Measurements from ENCODE around the gene RARG.

The RARG gene

DNA sequence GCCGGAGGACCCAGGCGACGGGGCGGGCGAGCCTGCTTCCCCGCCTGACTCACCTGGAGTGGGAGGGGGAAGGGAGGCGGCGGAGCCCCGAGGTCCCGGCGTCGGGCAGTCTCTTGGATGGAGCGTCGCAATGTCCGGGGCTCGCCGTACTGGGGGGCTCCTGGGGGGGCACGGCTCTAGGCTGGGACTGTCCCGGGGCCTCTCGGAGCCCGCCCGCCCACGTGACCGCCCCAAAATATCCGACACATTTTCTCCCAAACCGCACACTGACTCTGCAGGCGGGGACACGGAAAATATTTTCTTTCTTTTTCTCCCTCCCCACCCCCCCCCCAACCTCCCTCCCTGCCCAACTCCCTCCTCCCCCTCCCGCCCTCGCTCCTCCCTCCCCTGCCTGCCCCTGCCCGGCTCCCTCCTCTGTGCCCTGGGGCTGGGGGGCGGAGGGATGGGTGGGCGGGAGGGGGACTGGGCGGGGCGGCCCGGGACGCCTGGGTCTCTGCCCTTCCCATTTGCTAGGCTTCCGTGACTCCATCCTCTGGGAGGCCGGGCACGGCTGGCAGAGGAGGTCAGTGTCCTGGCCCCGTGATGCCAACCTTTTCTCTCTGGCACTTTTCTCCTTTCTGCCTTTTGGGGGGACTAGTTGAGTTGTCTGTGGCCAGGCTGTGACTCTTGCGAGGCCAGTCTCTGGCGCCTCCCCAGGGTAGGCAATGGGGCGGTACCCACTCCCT lies at the start of gene RARG:
TSS of gene RARG (minus strand) at position 289 of the 725 bp plus-strand sequence. CDS start 4,664 bp downstream, outside the sequence.
- DNase-seq (ENCODE audit: insufficient read length, low spot score) (no peak), FAIRE-seq (no peak)
- TF ChIP-seq, protein P1, sequence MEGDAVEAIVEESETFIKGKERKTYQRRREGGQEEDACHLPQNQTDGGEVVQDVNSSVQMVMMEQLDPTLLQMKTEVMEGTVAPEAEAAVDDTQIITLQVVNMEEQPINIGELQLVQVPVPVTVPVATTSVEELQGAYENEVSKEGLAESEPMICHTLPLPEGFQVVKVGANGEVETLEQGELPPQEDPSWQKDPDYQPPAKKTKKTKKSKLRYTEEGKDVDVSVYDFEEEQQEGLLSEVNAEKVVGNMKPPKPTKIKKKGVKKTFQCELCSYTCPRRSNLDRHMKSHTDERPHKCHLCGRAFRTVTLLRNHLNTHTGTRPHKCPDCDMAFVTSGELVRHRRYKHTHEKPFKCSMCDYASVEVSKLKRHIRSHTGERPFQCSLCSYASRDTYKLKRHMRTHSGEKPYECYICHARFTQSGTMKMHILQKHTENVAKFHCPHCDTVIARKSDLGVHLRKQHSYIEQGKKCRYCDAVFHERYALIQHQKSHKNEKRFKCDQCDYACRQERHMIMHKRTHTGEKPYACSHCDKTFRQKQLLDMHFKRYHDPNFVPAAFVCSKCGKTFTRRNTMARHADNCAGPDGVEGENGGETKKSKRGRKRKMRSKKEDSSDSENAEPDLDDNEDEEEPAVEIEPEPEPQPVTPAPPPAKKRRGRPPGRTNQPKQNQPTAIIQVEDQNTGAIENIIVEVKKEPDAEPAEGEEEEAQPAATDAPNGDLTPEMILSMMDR (IDR thresholded peaks at IDR 0.05; ENCODE audit: insufficient read depth, missing control alignments) = no peak

DNA sequence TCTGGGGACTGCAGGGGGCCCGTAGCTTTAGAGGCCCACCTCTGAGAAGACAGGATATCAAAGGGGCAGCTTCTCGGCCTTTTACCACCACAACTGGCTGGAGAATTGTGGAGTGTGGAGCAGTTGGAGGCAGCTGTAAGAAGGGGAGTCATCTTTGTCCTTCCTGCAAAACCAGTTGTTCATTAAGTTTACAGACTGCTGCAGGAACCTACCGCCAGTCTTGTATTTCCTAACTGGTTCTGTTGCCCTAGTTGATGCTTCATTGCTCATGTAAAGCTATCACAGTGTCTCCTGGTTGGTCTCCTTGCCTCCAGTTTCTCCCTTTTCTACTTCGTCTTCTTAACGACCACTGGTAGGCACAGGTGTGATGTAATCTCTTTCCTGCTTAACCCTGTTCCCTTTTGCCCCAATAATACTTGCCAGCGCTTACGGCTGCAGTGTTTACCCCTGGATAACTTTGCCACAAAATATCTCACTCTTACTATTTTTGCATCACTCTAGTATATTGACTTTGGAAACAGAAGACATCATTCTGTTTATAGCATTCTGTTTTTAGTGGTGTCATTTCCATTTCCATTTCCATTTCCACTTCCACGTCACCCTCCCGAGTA lies 48.0 kb upstream of the RARG start:
- TF ChIP-seq, protein P1 (IDR thresholded peaks at IDR 0.05; ENCODE audit: insufficient read depth, missing control alignments) = no peak
- FAIRE-seq (no peak), DNase-seq (ENCODE audit: insufficient read length, low spot score) (no peak)

GRCh38 chr12:53279283-53279869 lies 47.4 kb upstream of the RARG start:
- FAIRE-seq = no peak
- DNase-seq (ENCODE audit: insufficient read length, low spot score) = no peak
- TF ChIP-seq, protein P1 (IDR thresholded peaks at IDR 0.05; ENCODE audit: insufficient read depth, missing control alignments) = no peak

- DNase-seq (ENCODE audit: insufficient read length, low spot score) (no peak), FAIRE-seq (no peak)
- TF ChIP-seq, protein P1 (IDR thresholded peaks at IDR 0.05; ENCODE audit: insufficient read depth, missing control alignments) = no peak
These were observed 46.0 kb upstream of the RARG start for GRCh38 chr12:53277981-53278380.

- DNase-seq (ENCODE audit: insufficient read length, low spot score) (no peak), FAIRE-seq (no peak)
- TF ChIP-seq, protein P1 (IDR thresholded peaks at IDR 0.05; ENCODE audit: insufficient read depth, missing control alignments) = no peak
These were observed 44.5 kb upstream of the RARG start for GRCh38 chr12:53276511-53276910.

DNA sequence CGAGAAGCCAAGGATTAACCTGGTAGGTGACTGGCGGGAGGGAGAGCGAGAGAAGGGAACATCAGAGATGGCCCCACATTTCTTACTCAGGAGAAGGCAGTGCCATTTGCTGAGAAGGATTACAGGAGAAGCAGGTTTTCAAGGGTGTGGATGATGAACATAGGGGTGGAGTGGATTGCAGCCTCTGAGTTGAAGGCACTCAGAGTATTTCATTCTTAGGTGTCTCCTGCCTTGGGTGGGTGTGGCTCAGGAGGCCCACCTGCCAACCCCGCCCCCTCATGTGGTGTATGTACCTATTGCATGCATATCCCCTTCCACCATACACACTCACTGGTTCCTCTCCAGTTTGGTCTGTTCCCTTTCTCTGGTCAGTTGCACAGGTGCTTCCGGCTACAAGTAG lies 42.4 kb upstream of the RARG start:
- FAIRE-seq (no peak), DNase-seq (ENCODE audit: insufficient read length, low spot score) (no peak)
- TF ChIP-seq, protein P1 (IDR thresholded peaks at IDR 0.05; ENCODE audit: insufficient read depth, missing control alignments) = no peak

Data from D721Med (cell line).